ENCODE measurements around the gene ADAMTS14.

The ADAMTS14 gene

GRCh38 chr10:70695241-70696030 is 23.1 kb downstream of the ADAMTS14 start:
- Histone ChIP-seq H3K79me2 (ENCODE audit: control insufficient read depth, insufficient read depth, low read length, unreplicated experiment) (no peaks in the 10 kb centered on the region), H3K27ac (ENCODE audit: low read depth, low read length) (no peak overlapping the region)

GRCh38 chr10:70698211-70698610 is 25.9 kb downstream of the ADAMTS14 start:
- Histone ChIP-seq H3K4me1 (ENCODE audit: control insufficient read depth, insufficient read depth, low read length, unreplicated experiment) (peaks cover 14% of the 10 kb centered on the region), H3K4me3 (ENCODE audit: low read depth, low read length) (no peak overlapping the region), H2AFZ (ENCODE audit: low read length, unreplicated experiment) (no peak overlapping the region), H3K36me3 (ENCODE audit: insufficient read depth, low read length) (no peaks in the 10 kb centered on the region), H3K27ac (ENCODE audit: low read depth, low read length) (no peak overlapping the region), H3K27me3 (ENCODE audit: insufficient read depth, low read length) (peaks cover 13% of the 10 kb centered on the region; the same call in 1 of the 2 replicates), H3K79me2 (ENCODE audit: control insufficient read depth, insufficient read depth, low read length, unreplicated experiment) (no peaks in the 10 kb centered on the region)

More at GRCh38 chr10:70695241-70696030, 23.1 kb downstream of the ADAMTS14 start:
- no peaks in the 10 kb centered on the region for H3K36me3 ChIP-seq (ENCODE audit: insufficient read depth, low read length)
- no peak overlapping the region for H3K4me3 ChIP-seq (ENCODE audit: low read depth, low read length)
- H2AFZ ChIP-seq (ENCODE audit: low read length, unreplicated experiment), result no peak overlapping the region
- peaks cover 14% of the 10 kb centered on the region for H3K4me1 ChIP-seq (ENCODE audit: control insufficient read depth, insufficient read depth, low read length, unreplicated experiment)
- peaks cover 13% of the 10 kb centered on the region; the same call in 1 of the 2 replicates for H3K27me3 ChIP-seq (ENCODE audit: insufficient read depth, low read length)

GRCh38 chr10:70699063-70699658 is 26.9 kb downstream of the ADAMTS14 start:
- H3K27ac ChIP-seq (ENCODE audit: low read depth, low read length), result no peak overlapping the region
- peaks cover 13% of the 10 kb centered on the region; the same call in 1 of the 2 replicates for H3K27me3 ChIP-seq (ENCODE audit: insufficient read depth, low read length)
- H3K36me3 ChIP-seq (ENCODE audit: insufficient read depth, low read length), result no peaks in the 10 kb centered on the region
- H2AFZ ChIP-seq (ENCODE audit: low read length, unreplicated experiment), result no peak overlapping the region
- no peak overlapping the region for H3K4me3 ChIP-seq (ENCODE audit: low read depth, low read length)
- peaks cover 12% of the 10 kb centered on the region for H3K4me1 ChIP-seq (ENCODE audit: control insufficient read depth, insufficient read depth, low read length, unreplicated experiment)
- H3K79me2 ChIP-seq (ENCODE audit: control insufficient read depth, insufficient read depth, low read length, unreplicated experiment), result no peaks in the 10 kb centered on the region

DNA sequence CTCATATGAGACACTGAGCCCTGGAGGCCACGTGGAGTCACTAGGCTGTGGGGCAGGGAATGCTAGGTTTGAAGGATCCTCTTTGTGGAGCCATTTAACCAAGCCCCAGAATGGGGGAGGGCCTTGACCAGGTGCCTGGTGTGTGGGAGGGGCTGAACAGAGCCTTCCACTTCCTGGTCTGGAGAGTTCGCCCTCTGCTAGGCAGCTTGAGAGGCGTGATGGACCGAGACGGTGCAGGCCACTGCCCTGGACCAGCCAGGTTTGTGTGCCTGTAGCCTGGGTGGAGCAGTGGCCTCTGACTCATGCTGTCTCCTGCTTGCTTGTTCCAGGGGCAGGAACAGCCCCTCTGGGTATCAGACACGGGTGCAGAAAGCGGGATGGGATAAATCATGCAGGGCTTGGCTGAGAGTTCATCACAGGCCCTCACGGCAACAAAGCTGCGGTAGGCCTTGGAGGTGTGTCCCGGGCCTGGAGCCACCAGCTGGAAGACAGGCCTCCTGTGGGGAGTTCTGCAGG is 27.4 kb downstream of the ADAMTS14 start:
- no peak overlapping the region for H3K27ac ChIP-seq (ENCODE audit: low read depth, low read length)
- H3K4me1 ChIP-seq (ENCODE audit: control insufficient read depth, insufficient read depth, low read length, unreplicated experiment), result peaks cover 6% of the 10 kb centered on the region
- no peaks in the 10 kb centered on the region for H3K79me2 ChIP-seq (ENCODE audit: control insufficient read depth, insufficient read depth, low read length, unreplicated experiment)
- H2AFZ ChIP-seq (ENCODE audit: low read length, unreplicated experiment), result no peak overlapping the region
- H3K27me3 ChIP-seq (ENCODE audit: insufficient read depth, low read length), result peaks cover 13% of the 10 kb centered on the region; the same call in 1 of the 2 replicates
- no peaks in the 10 kb centered on the region for H3K36me3 ChIP-seq (ENCODE audit: insufficient read depth, low read length)
- H3K4me3 ChIP-seq (ENCODE audit: low read depth, low read length), result no peak overlapping the region

DNA sequence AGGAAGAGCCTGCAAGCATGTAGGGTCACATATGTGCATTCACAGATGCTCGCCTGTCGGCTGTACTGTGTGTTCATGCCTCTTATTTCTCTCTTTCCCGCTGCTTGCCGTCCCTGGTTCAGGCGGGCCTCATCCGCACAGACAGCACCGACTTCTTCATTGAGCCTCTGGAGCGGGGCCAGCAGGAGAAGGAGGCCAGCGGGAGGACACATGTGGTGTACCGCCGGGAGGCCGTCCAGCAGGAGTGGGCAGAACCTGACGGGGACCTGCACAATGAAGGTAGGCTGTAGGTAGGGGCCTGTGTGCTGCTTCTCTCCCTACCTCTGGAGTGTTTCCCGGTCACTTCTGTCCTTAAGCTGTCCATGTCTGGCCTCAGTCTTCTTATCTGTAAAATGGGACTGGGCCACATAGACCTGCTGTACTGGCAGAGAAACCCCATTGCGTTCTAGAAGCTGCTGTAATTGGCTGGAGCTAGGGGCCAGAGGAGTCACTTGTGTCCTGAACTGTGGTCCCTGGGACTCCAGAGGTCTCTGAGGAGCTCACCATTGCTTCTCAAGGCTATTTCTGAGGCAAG is 30.0 kb downstream of the ADAMTS14 start:
- no peak overlapping the region for H2AFZ ChIP-seq (ENCODE audit: low read length, unreplicated experiment)
- H3K4me3 ChIP-seq (ENCODE audit: low read depth, low read length), result no peak overlapping the region
- no peak overlapping the region for H3K27ac ChIP-seq (ENCODE audit: low read depth, low read length)
- no peaks in the 10 kb centered on the region for H3K27me3 ChIP-seq (ENCODE audit: insufficient read depth, low read length)
- no peaks in the 10 kb centered on the region for H3K4me1 ChIP-seq (ENCODE audit: control insufficient read depth, insufficient read depth, low read length, unreplicated experiment)
- no peaks in the 10 kb centered on the region for H3K36me3 ChIP-seq (ENCODE audit: insufficient read depth, low read length)
- H3K79me2 ChIP-seq (ENCODE audit: control insufficient read depth, insufficient read depth, low read length, unreplicated experiment), result no peaks in the 10 kb centered on the region

DNA sequence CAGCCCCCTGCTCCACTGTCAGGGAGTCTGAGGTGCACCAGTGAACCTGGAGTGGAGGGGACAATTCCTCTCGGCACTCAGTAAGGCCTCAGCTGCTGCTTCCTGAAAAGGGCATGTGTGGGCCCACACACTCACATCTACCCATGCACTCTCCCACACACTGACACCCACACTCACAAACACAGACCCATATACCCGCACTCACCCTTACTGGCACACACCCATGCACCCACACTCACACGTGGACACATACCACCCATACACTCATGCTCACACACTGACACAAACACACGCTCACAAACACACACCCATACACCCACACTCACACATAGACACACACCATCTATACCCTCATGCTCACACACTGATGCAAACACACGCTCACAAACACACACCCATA is 31.9 kb downstream of the ADAMTS14 start:
- Histone ChIP-seq H3K27ac (ENCODE audit: low read depth, low read length) (no peak overlapping the region), H3K4me1 (ENCODE audit: control insufficient read depth, insufficient read depth, low read length, unreplicated experiment) (no peaks in the 10 kb centered on the region), H2AFZ (ENCODE audit: low read length, unreplicated experiment) (no peak overlapping the region), H3K4me3 (ENCODE audit: low read depth, low read length) (no peak overlapping the region), H3K27me3 (ENCODE audit: insufficient read depth, low read length) (no peaks in the 10 kb centered on the region), H3K36me3 (ENCODE audit: insufficient read depth, low read length) (no peaks in the 10 kb centered on the region), H3K79me2 (ENCODE audit: control insufficient read depth, insufficient read depth, low read length, unreplicated experiment) (no peaks in the 10 kb centered on the region)

DNA sequence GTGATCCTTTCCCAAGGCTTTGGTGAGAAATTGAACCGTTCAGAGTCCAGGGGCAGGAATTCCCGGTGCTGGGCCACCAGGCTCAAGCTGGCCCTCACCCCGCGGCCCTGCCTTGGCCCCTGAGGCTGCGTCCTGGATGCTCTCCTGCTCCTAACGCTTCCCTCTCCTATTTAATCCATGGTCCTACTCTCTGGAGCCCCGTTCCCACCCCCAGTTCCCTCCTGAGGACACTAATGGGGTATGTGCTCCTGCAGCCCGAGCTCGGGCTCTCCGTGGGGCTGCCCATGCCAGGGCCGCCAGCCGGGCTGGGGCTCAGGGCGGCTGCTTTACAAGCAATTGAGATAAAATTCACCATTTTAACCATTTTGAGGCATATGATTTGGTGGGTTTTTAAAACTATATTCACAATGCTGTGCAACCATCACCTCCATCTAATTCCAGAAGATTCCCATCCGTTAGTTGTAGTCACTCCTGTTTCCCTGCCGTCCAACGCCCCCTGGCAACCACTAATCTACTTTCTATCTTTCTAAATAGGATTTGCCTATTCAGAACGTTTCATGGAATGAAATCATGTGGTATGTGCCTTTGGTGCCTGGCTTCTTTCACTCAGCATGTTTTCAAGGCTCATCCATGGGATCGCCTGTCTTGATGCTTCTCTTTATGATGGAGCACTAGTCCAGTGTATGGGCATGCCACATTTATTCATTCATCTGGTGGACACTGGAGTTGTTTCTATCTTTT is 33.0 kb downstream of the ADAMTS14 start:
- Histone ChIP-seq H3K4me1 (ENCODE audit: control insufficient read depth, insufficient read depth, low read length, unreplicated experiment) (no peaks in the 10 kb centered on the region), H3K4me3 (ENCODE audit: low read depth, low read length) (no peak overlapping the region), H3K27me3 (ENCODE audit: insufficient read depth, low read length) (no peaks in the 10 kb centered on the region), H2AFZ (ENCODE audit: low read length, unreplicated experiment) (no peak overlapping the region), H3K27ac (ENCODE audit: low read depth, low read length) (no peak overlapping the region), H3K36me3 (ENCODE audit: insufficient read depth, low read length) (no peaks in the 10 kb centered on the region), H3K79me2 (ENCODE audit: control insufficient read depth, insufficient read depth, low read length, unreplicated experiment) (no peaks in the 10 kb centered on the region)

DNA sequence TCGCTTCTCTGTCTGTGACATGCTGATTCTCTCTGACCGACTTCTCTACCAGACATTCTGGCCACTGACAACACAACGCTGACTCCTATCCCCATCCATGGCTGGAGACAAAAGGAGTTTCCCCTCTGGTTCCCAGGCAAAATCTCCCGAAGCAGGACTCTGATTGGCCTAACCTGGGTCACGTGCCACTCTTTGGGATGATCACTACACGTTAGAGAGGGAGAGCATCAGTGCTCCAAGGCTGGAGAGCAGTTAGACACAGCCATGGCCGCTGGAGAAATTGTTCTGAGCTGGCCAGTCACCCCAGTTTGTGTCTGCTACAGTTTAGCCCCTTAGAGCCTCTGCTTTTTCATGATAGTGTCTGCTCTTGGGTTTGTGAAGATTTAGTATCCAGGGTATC is 38.9 kb downstream of the ADAMTS14 start:
- H3K4me1 ChIP-seq (ENCODE audit: control insufficient read depth, insufficient read depth, low read length, unreplicated experiment), result peaks cover 7% of the 10 kb centered on the region
- no peaks in the 10 kb centered on the region for H3K27me3 ChIP-seq (ENCODE audit: insufficient read depth, low read length)
- H3K79me2 ChIP-seq (ENCODE audit: control insufficient read depth, insufficient read depth, low read length, unreplicated experiment), result no peaks in the 10 kb centered on the region
- H3K4me3 ChIP-seq (ENCODE audit: low read depth, low read length), result no peak overlapping the region
- no peak overlapping the region for H3K27ac ChIP-seq (ENCODE audit: low read depth, low read length)
- H2AFZ ChIP-seq (ENCODE audit: low read length, unreplicated experiment), result no peak overlapping the region
- H3K36me3 ChIP-seq (ENCODE audit: insufficient read depth, low read length), result no peaks in the 10 kb centered on the region

DNA sequence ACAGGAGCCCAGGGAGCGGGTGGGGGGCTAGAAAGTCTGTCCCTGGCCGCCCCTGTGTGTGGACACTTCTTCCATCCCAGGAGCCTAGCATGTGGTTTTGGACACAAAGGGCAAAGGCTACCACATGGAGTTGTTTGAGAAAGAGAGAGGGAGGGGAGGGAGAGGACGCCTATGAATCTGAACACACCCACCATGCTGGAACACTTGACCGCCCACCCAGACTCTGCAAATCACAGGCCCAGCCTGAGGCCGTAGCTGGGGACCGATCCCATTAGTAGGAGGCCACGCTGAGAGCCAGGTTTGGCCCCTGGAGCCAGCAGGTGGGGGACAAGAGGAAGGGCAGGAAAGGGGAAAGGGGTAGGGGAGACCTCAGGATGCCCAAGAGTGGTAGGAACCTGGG is 39.6 kb downstream of the ADAMTS14 start:
- no peaks in the 10 kb centered on the region for H3K36me3 ChIP-seq (ENCODE audit: insufficient read depth, low read length)
- H2AFZ ChIP-seq (ENCODE audit: low read length, unreplicated experiment), result no peak overlapping the region
- H3K79me2 ChIP-seq (ENCODE audit: control insufficient read depth, insufficient read depth, low read length, unreplicated experiment), result no peaks in the 10 kb centered on the region
- no peak overlapping the region for H3K27ac ChIP-seq (ENCODE audit: low read depth, low read length)
- no peaks in the 10 kb centered on the region for H3K27me3 ChIP-seq (ENCODE audit: insufficient read depth, low read length)
- H3K4me3 ChIP-seq (ENCODE audit: low read depth, low read length), result no peak overlapping the region
- peaks cover 12% of the 10 kb centered on the region for H3K4me1 ChIP-seq (ENCODE audit: control insufficient read depth, insufficient read depth, low read length, unreplicated experiment)

GRCh38 chr10:70714245-70714644 is 41.9 kb downstream of the ADAMTS14 start:
- no peaks in the 10 kb centered on the region for H3K36me3 ChIP-seq (ENCODE audit: insufficient read depth, low read length)
- H3K79me2 ChIP-seq (ENCODE audit: control insufficient read depth, insufficient read depth, low read length, unreplicated experiment), result no peaks in the 10 kb centered on the region
- H3K4me1 ChIP-seq (ENCODE audit: control insufficient read depth, insufficient read depth, low read length, unreplicated experiment), result peaks cover 12% of the 10 kb centered on the region
- no peak overlapping the region for H3K4me3 ChIP-seq (ENCODE audit: low read depth, low read length)
- H3K27me3 ChIP-seq (ENCODE audit: insufficient read depth, low read length), result no peaks in the 10 kb centered on the region
- H3K27ac ChIP-seq (ENCODE audit: low read depth, low read length), result no peak overlapping the region
- no peak overlapping the region for H2AFZ ChIP-seq (ENCODE audit: low read length, unreplicated experiment)

Measured in ACC112 (cell line).